GM19324 (cell line): Measurements from ENCODE around the gene G2E3.
"Not testable (repeated sequence)": the region's sequence is repeated elsewhere in the genome, so short reads cannot be mapped to it uniquely, and the experiment has no call there.

Experiments
- ATAC-seq: cut with Tn5 transposase; IDR thresholded peaks from one replicate; pipeline ENCODE4 v1.9.1; 2021; ENCODE audit warnings: mild to moderate bottlenecking, moderate library complexity; ENCODE audit not compliant: unreplicated experiment, low FRiP score

The G2E3 gene

DNA sequence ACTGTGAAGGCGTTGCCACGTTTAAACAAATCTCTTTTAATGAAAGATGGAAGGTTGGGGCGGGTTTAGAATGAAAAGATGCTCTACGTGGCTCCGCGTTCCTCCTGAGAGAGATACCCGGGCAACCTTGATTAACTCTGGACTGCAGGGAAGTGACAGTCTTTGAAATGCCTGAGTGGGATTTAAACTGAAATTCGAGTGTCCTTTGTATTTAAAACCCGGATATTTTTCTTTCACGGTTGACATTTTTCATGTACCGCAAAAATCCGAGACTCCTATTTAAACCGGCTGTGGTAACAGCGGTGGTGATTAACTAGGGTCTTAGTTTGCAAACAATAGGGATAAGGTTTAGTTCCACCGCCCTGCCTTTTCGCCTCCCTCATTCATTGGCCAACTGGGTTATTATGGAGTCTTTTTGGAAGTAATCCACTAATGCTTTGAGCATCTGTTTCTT lies 707 bp downstream of the G2E3 start:
- ATAC-seq, result no peak

DNA sequence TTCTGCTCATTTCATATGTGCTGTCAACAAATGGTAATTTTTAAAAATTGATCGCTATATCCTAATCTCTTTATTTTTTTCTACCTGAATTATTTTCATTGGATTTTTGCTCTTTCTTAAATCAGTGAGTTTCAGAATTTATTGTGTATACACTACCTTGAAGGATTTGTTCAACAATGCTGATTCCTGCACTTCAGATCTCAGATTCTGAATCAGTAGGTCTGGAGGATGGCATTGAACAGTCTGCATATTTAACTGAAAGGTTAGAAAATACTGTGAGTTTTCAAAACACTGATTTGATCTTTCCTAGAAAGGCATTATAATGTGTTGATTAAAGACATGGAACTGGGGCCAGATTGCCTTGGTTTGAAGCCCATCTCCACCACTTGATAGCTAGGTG lies 1.6 kb downstream of the G2E3 start:
- ATAC-seq, result no peak

DNA sequence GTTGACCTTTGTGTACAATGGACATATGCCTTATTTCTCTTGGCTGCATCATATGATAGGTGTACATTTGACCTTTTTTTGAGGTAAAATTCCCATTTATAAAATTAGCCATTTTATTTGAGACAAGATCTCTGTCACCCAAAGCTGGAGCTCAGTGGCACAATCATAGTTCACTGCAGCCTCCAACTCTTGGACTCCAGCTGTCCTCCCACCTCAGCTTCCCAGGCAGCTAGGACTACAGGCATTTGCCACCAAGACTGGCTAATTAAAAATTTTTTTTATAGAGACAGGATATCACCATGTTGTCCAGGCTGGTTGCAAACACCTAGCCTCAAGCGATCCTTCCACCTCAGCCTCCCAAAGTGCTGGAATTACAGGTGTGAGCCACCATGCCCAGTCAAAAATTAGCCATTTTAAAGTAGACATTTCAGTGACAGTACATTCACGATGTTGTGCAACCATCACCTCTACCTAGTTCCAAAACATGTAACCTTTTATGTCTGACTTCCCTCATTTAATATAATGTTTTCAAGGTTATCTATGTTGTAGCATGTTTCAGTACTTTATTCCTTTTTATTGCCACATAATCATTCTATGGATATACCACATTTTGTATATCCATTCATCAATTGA lies 5.4 kb downstream of the G2E3 start:
- no peak for ATAC-seq

DNA sequence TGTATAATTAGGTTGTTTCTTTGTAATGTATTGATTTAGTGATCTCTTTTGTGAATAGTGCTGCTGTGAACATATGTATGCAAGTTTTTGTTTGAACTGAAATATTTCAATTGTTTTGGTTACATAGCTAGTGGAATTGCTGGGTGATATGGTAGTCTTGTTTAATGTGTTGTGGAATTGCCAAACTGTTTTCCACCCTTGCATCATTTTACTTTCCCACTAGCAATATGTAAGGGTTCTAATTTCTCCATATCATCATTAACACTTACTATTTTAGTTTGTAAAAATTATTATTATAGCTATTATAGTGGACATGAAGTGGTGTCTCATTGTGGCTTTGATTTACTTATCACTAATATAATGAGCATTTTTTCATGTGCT lies 5.9 kb downstream of the G2E3 start:
- ATAC-seq, result no peak

DNA sequence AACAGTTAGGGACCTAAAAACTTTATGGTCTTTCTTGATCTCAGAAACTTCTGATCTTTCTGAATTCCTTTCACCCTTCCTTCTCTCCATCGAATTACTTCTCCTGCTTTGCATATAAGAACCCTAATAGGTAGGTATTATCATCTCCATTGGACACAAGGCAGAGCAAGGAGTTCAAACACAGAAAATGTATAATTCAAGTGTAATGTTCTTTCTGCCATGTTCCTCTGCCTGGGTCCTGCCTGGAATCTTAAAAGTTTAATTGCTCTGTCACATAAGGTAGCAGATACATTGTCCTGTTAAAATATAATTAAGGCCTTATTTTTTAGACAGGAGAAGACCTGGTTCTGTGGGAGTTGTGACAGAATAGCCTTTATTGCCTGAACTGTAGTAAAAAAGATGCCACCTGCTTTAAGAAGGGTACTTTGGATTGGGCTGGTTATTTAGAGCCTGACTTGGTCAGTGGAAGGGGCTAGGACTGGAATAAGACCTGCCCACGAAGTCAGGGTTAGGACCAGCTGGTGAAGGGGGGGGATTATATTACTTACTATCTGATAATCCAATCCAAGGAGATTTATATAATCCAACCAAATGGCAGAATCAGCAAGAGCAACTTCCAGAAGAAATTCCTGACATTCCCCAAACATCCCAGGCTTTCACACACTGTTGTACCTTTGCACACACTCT lies 10.4 kb downstream of the G2E3 start:
- ATAC-seq, result no peak

DNA sequence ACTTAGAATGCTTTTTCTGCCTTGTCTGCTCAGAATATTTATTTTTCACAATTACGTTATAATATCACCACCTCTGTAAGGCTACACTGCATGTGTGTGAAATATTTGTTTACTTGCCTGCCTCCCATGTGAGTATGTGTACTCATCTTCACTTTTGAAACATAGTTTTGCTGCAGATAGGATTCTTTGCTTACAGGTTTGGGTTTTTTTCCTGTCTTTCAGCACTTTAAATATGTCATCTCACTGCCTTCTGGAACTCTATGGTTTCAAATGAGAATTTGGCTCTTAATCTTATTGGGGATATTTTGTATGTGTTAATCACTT lies 10.9 kb downstream of the G2E3 start:
- ATAC-seq, result no peak

DNA sequence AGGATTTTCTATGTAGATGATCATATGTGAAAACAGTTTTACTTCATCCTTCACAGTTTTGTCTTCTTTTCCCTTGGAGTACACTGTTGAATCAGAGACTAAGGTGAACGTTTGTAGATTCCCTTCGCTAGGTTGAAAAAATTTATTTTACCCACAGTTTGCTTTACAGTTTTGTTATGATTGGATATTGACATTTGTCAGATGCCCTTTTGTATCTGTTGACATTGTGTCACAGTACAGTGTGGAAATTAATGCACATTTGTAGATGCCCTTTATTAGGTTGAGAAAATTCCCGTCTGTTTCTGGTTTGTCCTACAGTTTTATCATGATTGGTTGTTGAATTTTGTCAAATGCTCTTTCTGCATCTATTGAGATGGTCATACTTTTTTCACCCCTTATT lies 13.3 kb downstream of the G2E3 start:
- no peak for ATAC-seq

DNA sequence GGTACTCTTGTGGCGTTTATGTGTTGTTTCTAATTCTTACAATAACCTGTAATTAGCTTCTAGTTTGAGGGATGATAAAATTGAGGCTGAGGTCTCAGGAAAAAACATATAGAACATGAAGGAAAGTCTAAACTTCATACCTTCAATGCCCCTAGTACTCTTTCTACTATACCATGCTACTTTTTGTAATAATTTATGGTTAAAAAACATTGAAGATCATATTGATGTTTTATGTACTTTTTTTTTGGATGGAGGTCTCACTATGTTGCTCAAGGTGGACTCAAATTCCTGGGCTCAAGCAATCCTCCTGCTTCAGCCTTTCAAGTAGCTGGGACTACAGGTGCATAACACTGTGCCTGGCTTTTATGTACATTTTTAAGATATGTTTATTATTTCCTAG lies 13.8 kb downstream of the G2E3 start:
- ATAC-seq, result no peak

DNA sequence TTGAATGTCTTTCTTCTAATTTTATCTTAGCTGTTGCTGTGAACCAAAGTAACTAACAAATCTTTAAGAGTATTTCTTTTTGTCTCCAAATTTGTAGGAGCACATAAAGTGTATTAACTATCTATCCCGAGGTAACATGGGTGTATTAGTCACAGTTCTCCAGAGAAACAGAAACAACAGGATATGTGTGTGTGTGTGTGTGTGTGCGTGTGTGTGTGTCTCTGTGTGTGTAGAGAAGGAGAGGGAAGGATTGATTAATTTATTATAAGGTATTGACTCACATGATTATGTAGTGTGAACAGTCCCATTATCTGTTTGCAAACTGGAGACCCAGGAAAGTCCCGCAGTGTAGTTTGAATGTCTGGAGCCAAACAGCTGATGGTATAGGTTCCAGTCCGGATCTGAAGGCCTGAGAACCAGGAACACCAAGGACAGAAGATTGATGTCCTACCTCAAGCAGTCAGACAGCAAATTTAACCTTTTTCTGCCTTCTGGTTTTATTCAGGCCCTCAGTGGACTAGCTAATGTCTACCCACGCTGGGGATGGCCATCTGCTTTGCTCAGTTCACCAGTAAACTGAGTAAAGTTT lies 14.4 kb downstream of the G2E3 start:
- ATAC-seq, result no peak

DNA sequence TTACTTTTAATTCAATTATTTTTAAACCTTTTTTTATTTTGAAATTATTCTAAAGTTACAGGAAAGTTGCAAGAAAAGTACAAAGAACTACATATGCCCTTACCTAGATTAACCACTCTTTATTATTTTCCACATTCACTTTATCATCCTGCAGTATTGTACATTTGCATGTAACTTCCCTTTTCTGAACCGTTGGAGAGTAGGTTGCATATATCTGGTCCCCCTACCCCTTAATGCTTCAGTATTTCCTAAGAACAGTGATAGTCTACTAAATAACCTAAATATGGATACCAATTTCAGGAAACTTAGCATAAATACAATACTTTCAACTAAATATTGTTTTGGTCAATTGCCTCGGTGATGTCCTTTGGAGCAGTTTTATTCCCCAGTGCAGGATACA lies 15.0 kb downstream of the G2E3 start:
- ATAC-seq, result no peak

DNA sequence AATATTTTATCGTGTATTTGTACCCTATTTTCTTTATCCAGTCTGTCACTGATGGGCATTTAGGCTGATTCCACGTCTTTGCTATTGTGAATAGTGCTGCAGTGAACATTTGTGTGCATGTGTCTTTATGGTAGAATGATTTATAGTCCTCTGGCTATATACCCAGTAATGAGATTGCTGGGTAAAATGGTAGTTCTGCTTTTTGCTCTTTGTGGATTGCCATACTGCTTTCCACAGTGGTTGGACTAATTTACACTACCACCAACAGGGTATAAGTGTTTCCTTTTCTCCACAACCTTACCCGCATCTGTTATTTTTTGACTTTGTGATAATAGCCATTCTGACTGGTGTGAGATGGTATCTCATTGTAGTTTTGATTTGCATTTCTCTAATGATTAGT lies 15.8 kb downstream of the G2E3 start:
- ATAC-seq, result not testable (repeated sequence)

DNA sequence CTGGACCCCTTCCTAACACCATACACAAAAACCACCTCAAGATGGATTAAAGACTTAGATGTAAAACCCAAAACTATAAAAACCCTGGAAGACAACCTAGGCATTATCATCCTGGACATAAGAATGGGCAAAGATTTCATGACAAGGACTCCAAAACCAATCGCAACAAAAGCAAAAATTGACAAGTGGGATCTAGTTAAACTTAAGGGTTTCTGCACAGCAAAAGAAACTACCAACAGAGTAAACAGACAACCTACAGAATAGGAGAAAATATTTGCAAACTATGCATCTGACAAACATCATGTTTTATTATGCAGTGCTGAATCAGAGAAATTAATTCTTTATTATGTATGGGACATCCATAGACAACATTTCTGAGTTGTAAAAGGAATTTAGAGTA lies 17.4 kb downstream of the G2E3 start:
- ATAC-seq, result not testable (repeated sequence)

DNA sequence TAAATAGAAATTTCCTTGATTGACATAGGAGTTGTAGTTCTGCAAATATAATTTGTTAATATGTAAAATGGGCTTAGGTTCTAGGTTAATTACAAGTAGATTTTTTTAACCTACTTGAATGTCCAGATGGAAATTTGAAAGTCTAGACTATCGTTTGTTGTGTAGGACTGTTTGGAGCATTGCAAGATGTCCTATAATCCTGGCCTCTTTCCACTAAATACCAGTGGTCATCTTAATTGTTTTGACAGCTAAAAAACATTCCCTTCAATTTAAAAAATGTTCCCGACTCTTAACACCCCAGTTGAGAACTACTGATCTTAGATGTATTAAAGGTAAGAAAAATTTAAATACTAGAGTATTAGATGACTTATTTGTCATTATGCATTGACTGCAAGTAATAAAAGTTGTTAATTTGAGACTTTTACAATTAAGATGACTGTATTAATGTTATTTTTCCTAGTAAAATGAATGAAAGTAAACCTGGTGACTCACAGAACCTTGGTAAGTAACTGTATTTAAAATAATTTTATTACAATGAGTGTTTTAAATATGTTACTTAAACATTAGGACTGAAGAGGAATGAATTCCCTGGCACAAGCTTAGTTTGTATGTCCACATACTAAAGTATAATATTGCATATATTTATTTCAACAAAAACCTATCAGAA lies 21.8 kb downstream of the G2E3 start:
- no peak for ATAC-seq

DNA sequence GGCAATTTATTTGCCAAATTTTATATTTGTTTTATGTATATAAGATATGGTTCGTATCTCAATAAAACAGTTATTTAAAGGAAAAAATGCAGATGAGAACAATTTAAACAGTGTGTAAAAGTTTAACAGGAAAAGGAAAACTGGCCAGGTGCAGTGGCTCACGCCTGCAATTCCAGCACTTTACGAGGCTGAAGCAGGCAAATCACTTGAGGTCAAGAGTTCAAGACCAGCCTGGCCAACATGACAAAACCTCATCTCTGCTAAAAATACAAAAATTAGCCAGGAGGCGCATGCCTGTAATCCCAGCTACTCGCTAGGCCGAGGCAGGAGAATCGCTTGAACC lies 22.3 kb downstream of the G2E3 start:
- no peak for ATAC-seq

DNA sequence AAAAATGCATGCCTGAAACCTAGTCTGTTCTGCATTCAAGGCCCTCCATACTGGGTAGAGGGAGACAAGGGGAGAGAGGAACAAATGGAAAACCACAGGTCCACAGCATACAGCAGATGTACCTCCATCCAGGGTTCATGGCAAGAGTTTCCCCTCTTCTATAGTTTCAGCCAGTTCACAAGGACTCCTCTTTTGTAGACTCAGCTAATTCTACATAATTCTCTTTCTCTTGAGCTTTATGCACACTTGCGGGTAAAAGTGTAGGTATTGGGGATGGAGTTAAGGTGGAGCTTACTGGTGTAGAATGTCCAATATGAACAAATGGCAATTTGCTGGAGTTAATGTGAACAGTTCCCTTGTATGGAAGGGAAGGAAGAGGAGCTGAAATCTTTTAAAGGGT lies 23.4 kb downstream of the G2E3 start:
- ATAC-seq, result no peak

DNA sequence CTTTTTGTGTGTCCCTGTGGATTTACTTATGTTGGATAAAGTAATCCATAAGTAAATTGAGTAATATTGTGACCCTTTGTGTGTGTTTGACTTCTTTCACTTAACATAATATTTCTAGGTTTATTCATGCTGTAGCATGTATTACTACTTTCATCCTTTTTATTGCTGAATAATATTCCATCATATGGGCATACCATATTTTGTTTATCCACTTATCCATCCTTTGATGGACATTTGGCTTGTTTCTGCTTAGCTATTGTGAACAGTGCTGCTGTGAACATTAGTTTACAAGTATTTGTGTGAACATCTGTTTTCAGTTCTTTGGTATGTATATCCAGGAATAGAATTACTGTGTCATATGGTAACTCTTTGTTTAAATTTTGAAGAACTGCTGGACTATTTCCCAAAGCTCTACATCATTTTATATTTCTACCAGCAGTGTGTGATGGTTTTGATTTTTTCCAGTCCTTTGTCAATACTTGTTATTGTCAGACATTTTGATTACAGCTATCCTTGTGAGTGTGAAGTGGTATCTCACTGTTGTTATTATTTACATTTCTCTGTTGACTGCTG lies 25.2 kb downstream of the G2E3 start:
- no peak for ATAC-seq

DNA sequence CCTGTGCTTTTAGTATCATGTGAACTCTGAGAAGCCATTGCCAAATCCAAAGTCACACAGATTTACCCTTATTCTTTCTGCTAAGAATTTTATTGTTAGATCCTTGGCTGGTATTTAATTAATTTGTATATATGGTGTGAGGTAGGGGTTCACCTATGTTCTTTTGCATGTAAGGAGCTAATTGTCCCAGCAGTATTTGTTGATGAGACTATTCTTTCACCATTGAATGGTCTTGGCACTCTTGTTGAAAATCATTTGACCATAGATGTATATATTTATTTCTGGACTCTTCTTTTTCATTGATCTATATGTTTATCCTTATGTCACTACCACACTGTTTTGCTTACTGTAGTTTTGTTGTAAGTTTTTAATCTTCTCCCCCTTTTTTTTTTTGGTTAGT lies 26.2 kb downstream of the G2E3 start:
- no peak for ATAC-seq

DNA sequence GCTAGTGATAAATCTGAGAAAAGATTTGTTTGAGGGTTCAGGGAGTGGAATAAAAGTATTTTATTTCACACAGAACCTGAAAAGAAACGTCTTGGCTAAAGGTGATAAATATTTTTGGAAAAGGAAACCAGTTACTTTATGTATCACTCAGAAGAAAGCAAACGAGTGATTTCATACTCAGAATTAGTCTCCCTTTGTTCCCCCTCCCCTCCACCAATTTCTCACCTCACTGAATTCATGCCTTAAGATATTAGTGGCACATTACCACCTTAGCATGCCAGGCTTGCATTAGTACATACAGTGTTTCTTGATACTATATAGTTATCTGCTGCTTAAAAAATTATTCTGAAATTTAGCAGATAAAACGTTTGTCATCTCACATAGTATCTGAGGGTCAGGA lies 28.2 kb downstream of the G2E3 start:
- ATAC-seq, result no peak

DNA sequence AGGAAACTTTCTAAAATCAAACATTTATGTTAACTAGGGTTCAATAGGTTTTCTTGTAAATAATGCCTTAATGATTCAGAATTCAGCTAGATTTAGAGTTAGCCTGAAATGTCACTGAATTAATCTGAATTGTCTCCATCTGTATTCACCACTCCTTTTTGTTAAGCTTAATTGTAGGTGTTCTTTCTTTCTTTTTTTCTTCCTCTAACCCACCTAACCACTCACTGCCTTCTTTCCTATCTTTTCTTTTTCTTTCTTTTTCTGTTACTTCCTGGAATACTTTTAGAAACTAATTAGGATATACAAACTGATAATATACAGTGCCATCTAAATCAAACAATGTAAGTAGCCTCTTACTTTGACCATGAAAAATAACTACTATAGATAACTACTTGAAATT lies 29.9 kb downstream of the G2E3 start:
- ATAC-seq, result no peak

DNA sequence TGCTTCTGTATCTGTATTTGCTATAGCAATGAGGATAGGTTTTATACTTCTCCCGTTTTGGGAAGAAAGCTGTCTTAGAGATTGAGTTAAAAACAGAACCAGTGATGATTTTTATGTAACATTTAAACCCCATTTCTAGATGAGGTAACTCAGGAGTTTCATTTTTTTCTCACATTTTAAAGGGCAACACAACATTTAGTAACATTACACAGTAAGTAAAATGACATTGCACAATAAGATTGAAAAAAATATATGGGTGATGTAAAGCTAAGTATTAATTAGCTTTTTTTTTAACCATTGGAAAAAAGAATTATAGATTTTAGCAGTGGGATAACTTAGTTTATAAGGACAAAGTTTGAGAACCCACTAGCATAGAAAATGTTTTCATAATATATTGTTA lies 38.0 kb downstream of the G2E3 start:
- no peak for ATAC-seq

DNA sequence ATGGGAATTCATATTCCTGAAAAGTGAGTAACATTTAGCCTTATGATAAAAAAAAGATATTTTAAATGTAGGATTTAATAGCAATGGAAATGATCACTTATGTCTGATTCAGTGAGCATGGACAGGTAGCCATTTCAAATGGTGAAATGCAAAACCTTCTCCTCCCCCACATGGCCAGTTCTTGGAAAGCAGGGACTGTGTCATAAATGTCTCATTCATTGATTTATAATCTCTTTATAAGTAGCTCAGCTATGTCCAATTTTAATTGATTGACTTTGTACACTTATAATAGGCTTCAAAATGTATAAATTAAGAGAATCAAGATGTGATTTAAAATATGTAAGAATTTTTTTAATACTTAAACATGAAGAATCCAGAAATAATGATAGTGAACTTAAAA lies 38.5 kb downstream of the G2E3 start:
- no peak for ATAC-seq
